ENCODE data around the gene ANXA11.
"Not testable (repeated sequence)": the region's sequence is repeated elsewhere in the genome, so short reads cannot be mapped to it uniquely, and the experiment has no call there.

DNA sequence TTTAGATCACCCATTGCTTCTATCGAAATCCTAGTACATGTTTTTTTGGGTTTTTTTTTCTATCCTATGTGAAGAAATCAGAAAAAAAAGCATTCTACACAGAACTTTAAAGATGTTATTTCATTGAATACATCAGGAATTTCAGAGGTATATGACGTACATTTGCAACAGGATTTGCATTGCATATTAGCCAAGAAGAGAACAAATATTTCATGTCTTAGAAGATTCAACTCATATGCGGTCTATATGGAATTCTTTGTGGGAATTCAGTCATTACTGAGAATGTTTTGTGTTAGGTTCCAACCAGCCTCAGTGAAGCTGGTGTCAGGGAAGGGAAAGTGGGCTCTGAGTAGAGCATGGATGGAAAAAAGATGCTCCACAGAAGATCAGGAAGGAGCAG is 39.0 kb upstream of the ANXA11 start:
- TF ChIP-seq, protein P1, sequence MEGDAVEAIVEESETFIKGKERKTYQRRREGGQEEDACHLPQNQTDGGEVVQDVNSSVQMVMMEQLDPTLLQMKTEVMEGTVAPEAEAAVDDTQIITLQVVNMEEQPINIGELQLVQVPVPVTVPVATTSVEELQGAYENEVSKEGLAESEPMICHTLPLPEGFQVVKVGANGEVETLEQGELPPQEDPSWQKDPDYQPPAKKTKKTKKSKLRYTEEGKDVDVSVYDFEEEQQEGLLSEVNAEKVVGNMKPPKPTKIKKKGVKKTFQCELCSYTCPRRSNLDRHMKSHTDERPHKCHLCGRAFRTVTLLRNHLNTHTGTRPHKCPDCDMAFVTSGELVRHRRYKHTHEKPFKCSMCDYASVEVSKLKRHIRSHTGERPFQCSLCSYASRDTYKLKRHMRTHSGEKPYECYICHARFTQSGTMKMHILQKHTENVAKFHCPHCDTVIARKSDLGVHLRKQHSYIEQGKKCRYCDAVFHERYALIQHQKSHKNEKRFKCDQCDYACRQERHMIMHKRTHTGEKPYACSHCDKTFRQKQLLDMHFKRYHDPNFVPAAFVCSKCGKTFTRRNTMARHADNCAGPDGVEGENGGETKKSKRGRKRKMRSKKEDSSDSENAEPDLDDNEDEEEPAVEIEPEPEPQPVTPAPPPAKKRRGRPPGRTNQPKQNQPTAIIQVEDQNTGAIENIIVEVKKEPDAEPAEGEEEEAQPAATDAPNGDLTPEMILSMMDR (conservative IDR thresholded peaks at IDR 0.05; ENCODE audit: low read depth, low read length): not testable (repeated sequence)
- TF ChIP-seq EZH2phosphoT487 (IDR thresholded peaks at IDR 0.05; ENCODE audit: borderline replicate concordance, low read length): not testable (repeated sequence)

Measured in PC-3 (cell line).